HepG2 (cell line): ENCODE measurements around the gene SPDYE6. TPM values are rescaled to one million over a fixed set of nuclear protein-coding genes. Genes with fewer than 3 reads are reported as not detected.

ENCODE experiments used
- AGO2 ChIP-seq: fragments of 200-400 bp; formaldehyde crosslinking; optimal IDR thresholded peaks from 2 replicates; pipeline ENCODE3; 2017; ENCODE audit warnings: mild to moderate bottlenecking, low read depth, low read length, moderate library complexity
- BRCA1 ChIP-seq: sonication (generic); formaldehyde crosslinking; IDR thresholded peaks from 2 replicates; pipeline ENCODE4 v1.4.0; 2020; ENCODE audit warnings: missing genetic modification reagents
- FOXK2 ChIP-seq: fragments of 450-650 bp; IDR thresholded peaks from 2 replicates; pipeline ENCODE4 v1.6.1; 2016
- HCFC1 ChIP-seq: fragments of 150-350 bp; IDR thresholded peaks from 2 replicates; pipeline ENCODE4 v1.6.1; 2014; ENCODE audit warnings: low read depth, low read length
- HIC2 ChIP-seq: sonication (generic); formaldehyde crosslinking; IDR thresholded peaks from 2 replicates; pipeline ENCODE4 v1.9.0; 2022; ENCODE audit warnings: low read depth, missing genetic modification reagents
- KDM5B ChIP-seq: sonication (generic); formaldehyde crosslinking; IDR thresholded peaks from 2 replicates; pipeline ENCODE4 v1.4.0; 2020; ENCODE audit warnings: missing genetic modification reagents, mild to moderate bottlenecking, borderline replicate concordance
- KLF11 ChIP-seq: IDR thresholded peaks from 2 replicates; pipeline ENCODE4 v1.6.1; 2016; ENCODE audit warnings: missing compliant biosample characterization
- MTA3 ChIP-seq: sonication (generic); formaldehyde crosslinking; IDR thresholded peaks from 2 replicates; pipeline ENCODE4 v1.4.0; 2020; ENCODE audit warnings: missing genetic modification reagents
- MTERF4 ChIP-seq: sonication (generic); formaldehyde crosslinking; IDR thresholded peaks from 2 replicates; pipeline ENCODE4 v1.8.0; 2023; ENCODE audit warnings: mild to moderate bottlenecking, missing genetic modification reagents
- NRL ChIP-seq: sonication (generic); formaldehyde crosslinking; IDR thresholded peaks from 2 replicates; pipeline ENCODE4 v1.5.0; 2020; ENCODE audit warnings: missing genetic modification reagents, mild to moderate bottlenecking, moderate library complexity, borderline replicate concordance
- SAFB2 ChIP-seq: sonication (generic); formaldehyde crosslinking; IDR thresholded peaks from 2 replicates; pipeline ENCODE4 v1.5.1; 2020; ENCODE audit warnings: missing genetic modification reagents, low read depth, mild to moderate bottlenecking, borderline replicate concordance
- SMC3 ChIP-seq: IDR thresholded peaks from 2 replicates; pipeline ENCODE4 v1.6.1; 2011; ENCODE audit warnings: low read length, improper control_type of control experiment
- STAG1 ChIP-seq: sonication (generic); formaldehyde crosslinking; IDR thresholded peaks from 2 replicates; pipeline ENCODE4 v1.4.0; 2020; ENCODE audit warnings: missing genetic modification reagents
- ZNF260 ChIP-seq: sonication (generic); formaldehyde crosslinking; IDR thresholded peaks from 2 replicates; pipeline ENCODE4 v1.4.0; 2020; ENCODE audit warnings: missing genetic modification reagents, low read depth, mild to moderate bottlenecking, borderline replicate concordance
- ZNF30 ChIP-seq: sonication (generic); formaldehyde crosslinking; IDR thresholded peaks from 2 replicates; pipeline ENCODE4 v1.5.0; 2020; ENCODE audit warnings: mild to moderate bottlenecking, missing genetic modification reagents
- ZNF510 ChIP-seq: sonication (generic); formaldehyde crosslinking; IDR thresholded peaks from 2 replicates; pipeline ENCODE4 v1.4.0; 2020; ENCODE audit warnings: low read depth, mild to moderate bottlenecking, missing genetic modification reagents
- ZNF687 ChIP-seq: sonication (generic); formaldehyde crosslinking; IDR thresholded peaks from 2 replicates; pipeline ENCODE4 v1.5.1; 2020; ENCODE audit warnings: mild to moderate bottlenecking, missing genetic modification reagents, moderate library complexity
- polyA plus RNA-seq, 8 experiments: library from polyadenylated mRNA; depleted of rRNA in 3 of 8; stranded (reverse) in 7 of 8; unstranded in 1 of 8; fragments of >200 nt; fragmentation: Illumina TruSeq in 4 of 8; extraction: Trizol in 4 of 8; gene quantifications; 2 replicates each; pipeline versions ENCODE4 v1.2.1 to v1.2.3, GENCODE V29; 2011 to 2016; ENCODE audit warnings: low read depth in 4 of 8, missing spikeins in 1 of 8, mixed read lengths in 1 of 8; ENCODE audit not compliant: insufficient read depth in 1 of 8
- total RNA-seq, 5 experiments: library from RNA; depleted of rRNA; stranded (reverse); fragments of >200 nt; fragmentation: Illumina TruSeq; extraction: Trizol; gene quantifications; 2 replicates each; pipeline ENCODE4 v1.2.3, GENCODE V29; 2016; ENCODE audit warnings: low read depth in 1 of 5
- TF ChIP-seq, protein P1 (sequence below): sonication (generic); formaldehyde crosslinking; IDR thresholded peaks from 2 replicates; pipeline ENCODE4 v1.4.0; 2020; ENCODE audit warnings: missing genetic modification reagents
- TF ChIP-seq, protein P2 (sequence below): sonication (generic); formaldehyde crosslinking; IDR thresholded peaks from 2 replicates; pipeline ENCODE4 v1.5.0; 2020; ENCODE audit warnings: mild to moderate bottlenecking, missing genetic modification reagents, moderate library complexity

Gene SPDYE6
- total and polyA plus RNA-seq, 2 of the 13 experiments (the other 11 are each of a cell fraction or from before 2014, with no cell fraction given) = 0.07 TPM; not detected in 1

- peak; percentile 48 for TF ChIP-seq ZNF687 (CRISPR knock-in tag)
- TF ChIP-seq, protein P1, sequence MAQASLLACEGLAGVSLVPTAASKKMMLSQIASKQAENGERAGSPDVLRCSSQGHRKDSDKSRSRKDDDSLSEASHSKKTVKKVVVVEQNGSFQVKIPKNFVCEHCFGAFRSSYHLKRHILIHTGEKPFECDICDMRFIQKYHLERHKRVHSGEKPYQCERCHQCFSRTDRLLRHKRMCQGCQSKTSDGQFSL (CRISPR knock-in tag) = no peak
- no peak for TF ChIP-seq ZNF30 (CRISPR knock-in tag)
- TF ChIP-seq FOXK2 = no peak
- TF ChIP-seq MTA3 (CRISPR knock-in tag) = no peak
- 0 out of 2 replicates have a peak, but pooled peaks have one; percentile 34 for TF ChIP-seq BRCA1
- peak; percentile 80; the same call in 1 of the 2 replicates for TF ChIP-seq HIC2 (CRISPR knock-in tag)
- TF ChIP-seq, protein P2, sequence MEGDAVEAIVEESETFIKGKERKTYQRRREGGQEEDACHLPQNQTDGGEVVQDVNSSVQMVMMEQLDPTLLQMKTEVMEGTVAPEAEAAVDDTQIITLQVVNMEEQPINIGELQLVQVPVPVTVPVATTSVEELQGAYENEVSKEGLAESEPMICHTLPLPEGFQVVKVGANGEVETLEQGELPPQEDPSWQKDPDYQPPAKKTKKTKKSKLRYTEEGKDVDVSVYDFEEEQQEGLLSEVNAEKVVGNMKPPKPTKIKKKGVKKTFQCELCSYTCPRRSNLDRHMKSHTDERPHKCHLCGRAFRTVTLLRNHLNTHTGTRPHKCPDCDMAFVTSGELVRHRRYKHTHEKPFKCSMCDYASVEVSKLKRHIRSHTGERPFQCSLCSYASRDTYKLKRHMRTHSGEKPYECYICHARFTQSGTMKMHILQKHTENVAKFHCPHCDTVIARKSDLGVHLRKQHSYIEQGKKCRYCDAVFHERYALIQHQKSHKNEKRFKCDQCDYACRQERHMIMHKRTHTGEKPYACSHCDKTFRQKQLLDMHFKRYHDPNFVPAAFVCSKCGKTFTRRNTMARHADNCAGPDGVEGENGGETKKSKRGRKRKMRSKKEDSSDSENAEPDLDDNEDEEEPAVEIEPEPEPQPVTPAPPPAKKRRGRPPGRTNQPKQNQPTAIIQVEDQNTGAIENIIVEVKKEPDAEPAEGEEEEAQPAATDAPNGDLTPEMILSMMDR (CRISPR knock-in tag) = peak; percentile 95
- 0 out of 2 replicates have a peak, but pooled peaks have one; percentile 40 for TF ChIP-seq NRL
- TF ChIP-seq MTERF4 (CRISPR knock-in tag) = 0 out of 2 replicates have a peak, but pooled peaks have one; percentile 25
- peak; percentile 91 for TF ChIP-seq STAG1
- TF ChIP-seq KDM5B (CRISPR knock-in tag) = no peak
- 0 out of 2 replicates have a peak, but pooled peaks have one; percentile 50 for TF ChIP-seq SAFB2 (CRISPR knock-in tag)
- TF ChIP-seq AGO2 = peak; percentile 45
- peak; percentile 89 for TF ChIP-seq SMC3
- no peak for TF ChIP-seq HCFC1
- TF ChIP-seq ZNF510 (CRISPR knock-in tag) = no peak
- no peak for TF ChIP-seq ZNF260 (CRISPR knock-in tag)
- TF ChIP-seq KLF11 (CRISPR knock-in tag) = no peak
Measured at GRCh38 chr7:102390697-102391484, 34.6 kb upstream of the SPDYE6 start (continued).
